Measurements from ENCODE around the gene TMEM132D. TPM values are rescaled to one million over a fixed set of nuclear protein-coding genes. Genes with fewer than 3 reads are reported as not detected.

TMEM132D gene
- total and polyA plus RNA-seq, 4 donors = 0.06 to 0.20 (median 0.13) TPM

- ATAC-seq (ENCODE audit: insufficient read depth, low FRiP score) = no peak
- no peak overlapping the region for H3K27ac ChIP-seq (ENCODE audit: low read depth in 1 of 2, low read length in 1 of 2)
- no peaks in the 10 kb centered on the region for H3K36me3 ChIP-seq (ENCODE audit: control insufficient read depth in 4 of 4, insufficient read depth in 4 of 4, low read length in 4 of 4)
- no peak for DNase-seq
- no peaks in the 10 kb centered on the region for H3K27me3 ChIP-seq (ENCODE audit: control insufficient read depth in 3 of 3, insufficient read depth in 3 of 3, low read length in 2 of 3)
- H3K9me3 ChIP-seq (ENCODE audit: control insufficient read depth in 4 of 4, insufficient read depth in 3 of 4, low read length in 3 of 4) = peaks cover 0 to 4% (median 0%) of the 10 kb centered on the region in 4 donors
- no peak overlapping the region for H3K4me3 ChIP-seq
- no peak overlapping the region for H3K9ac ChIP-seq (ENCODE audit: insufficient read depth in 1 of 2, low read length in 2 of 2)
- 70 to 77% methylated on average over 5 of the region's 5 CpGs for WGBS, 2 donors
- TF ChIP-seq CTCF (IDR thresholded peaks at IDR 0.05; ENCODE audit: control extremely low read depth, extremely low read depth) = no peak
- no peaks in the 10 kb centered on the region for H3K4me1 ChIP-seq (ENCODE audit: control insufficient read depth in 5 of 5, insufficient read depth in 5 of 5, low read length in 5 of 5)
These were observed 81.9 kb downstream of the TMEM132D start for GRCh38 chr12:129821964-129822363.

GRCh38 chr12:129819391-129819790, 84.4 kb downstream of the TMEM132D start:
- peaks cover 0 to 4% (median 0%) of the 10 kb centered on the region in 4 donors for H3K9me3 ChIP-seq (ENCODE audit: control insufficient read depth in 4 of 4, insufficient read depth in 3 of 4, low read length in 3 of 4)
- DNase-seq = no peak
- H3K4me1 ChIP-seq (ENCODE audit: control insufficient read depth in 5 of 5, insufficient read depth in 5 of 5, low read length in 5 of 5) = no peaks in the 10 kb centered on the region
- no peak overlapping the region for H3K4me3 ChIP-seq
- WGBS, 2 donors = 74 to 82% methylated on average over 12 of the region's 12 CpGs
- H3K27me3 ChIP-seq (ENCODE audit: control insufficient read depth in 3 of 3, insufficient read depth in 3 of 3, low read length in 2 of 3) = no peaks in the 10 kb centered on the region
- ATAC-seq (ENCODE audit: insufficient read depth, low FRiP score) = no peak
- H3K36me3 ChIP-seq (ENCODE audit: control insufficient read depth in 4 of 4, insufficient read depth in 4 of 4, low read length in 4 of 4) = no peaks in the 10 kb centered on the region
- no peak overlapping the region for H3K27ac ChIP-seq (ENCODE audit: low read depth in 1 of 2, low read length in 1 of 2)
- no peak overlapping the region for H3K9ac ChIP-seq (ENCODE audit: insufficient read depth in 1 of 2, low read length in 2 of 2)
- TF ChIP-seq CTCF (IDR thresholded peaks at IDR 0.05; ENCODE audit: control extremely low read depth, extremely low read depth) = no peak

GRCh38 chr12:129815846-129816245, 88.0 kb downstream of the TMEM132D start:
- H3K9me3 ChIP-seq (ENCODE audit: control insufficient read depth in 4 of 4, insufficient read depth in 3 of 4, low read length in 3 of 4) = peaks cover 0 to 2% (median 0%) of the 10 kb centered on the region in 4 donors

More at GRCh38 chr12:129815846-129816245, 88.0 kb downstream of the TMEM132D start:
- DNase-seq = no peak
- Histone ChIP-seq H3K4me1 (ENCODE audit: control insufficient read depth in 5 of 5, insufficient read depth in 5 of 5, low read length in 5 of 5) (no peaks in the 10 kb centered on the region), H3K27ac (ENCODE audit: low read depth in 1 of 2, low read length in 1 of 2) (no peak overlapping the region), H3K36me3 (ENCODE audit: control insufficient read depth in 4 of 4, insufficient read depth in 4 of 4, low read length in 4 of 4) (no peaks in the 10 kb centered on the region), H3K9ac (ENCODE audit: insufficient read depth in 1 of 2, low read length in 2 of 2) (no peak overlapping the region), H3K4me3 (no peak overlapping the region), H3K27me3 (ENCODE audit: control insufficient read depth in 3 of 3, insufficient read depth in 3 of 3, low read length in 2 of 3) (no peaks in the 10 kb centered on the region)
- no peak for TF ChIP-seq CTCF (IDR thresholded peaks at IDR 0.05; ENCODE audit: control extremely low read depth, extremely low read depth)
- ATAC-seq (ENCODE audit: insufficient read depth, low FRiP score) = no peak
- WGBS, 2 donors = 68% methylated on average over 8 of the region's 8 CpGs
